HG02678 (cell line): ENCODE data around the gene MAP3K9.
"Not testable (repeated sequence)": the region's sequence is repeated elsewhere in the genome, so short reads cannot be mapped to it uniquely, and the experiment has no call there.

Source experiments
- ATAC-seq: cut with Tn5 transposase; IDR thresholded peaks from one replicate; pipeline ENCODE4 v1.9.1; 2021; ENCODE audit warnings: mild to moderate bottlenecking, moderate library complexity; ENCODE audit not compliant: unreplicated experiment

Gene MAP3K9

GRCh38 chr14:70809225-70810219 is at the start of gene MAP3K9:
TSS of gene MAP3K9 (minus strand) at chr14:70809513. CDS start at chr14:70809171, 342 bp downstream.
- peak; percentile 90 for ATAC-seq

GRCh38 chr14:70858641-70859040 is 49.3 kb upstream of the MAP3K9 start:
- ATAC-seq, result no peak

GRCh38 chr14:70857496-70857890 is 48.2 kb upstream of the MAP3K9 start:
- no peak for ATAC-seq

- ATAC-seq, result no peak
These were observed 47.7 kb upstream of the MAP3K9 start for GRCh38 chr14:70856851-70857495.

GRCh38 chr14:70855486-70855885 is 46.2 kb upstream of the MAP3K9 start:
- ATAC-seq, result no peak

GRCh38 chr14:70853658-70854057 is 44.3 kb upstream of the MAP3K9 start:
- ATAC-seq, result not testable (repeated sequence)

- no peak for ATAC-seq
These were observed 38.2 kb upstream of the MAP3K9 start for GRCh38 chr14:70847406-70848090.

- ATAC-seq, result no peak
These were observed 36.3 kb upstream of the MAP3K9 start for GRCh38 chr14:70845601-70846000.

GRCh38 chr14:70842851-70843462 is 33.6 kb upstream of the MAP3K9 start:
- ATAC-seq, result no peak

GRCh38 chr14:70838076-70838475 is 28.8 kb upstream of the MAP3K9 start:
- ATAC-seq, result no peak

GRCh38 chr14:70836946-70837345 is 27.6 kb upstream of the MAP3K9 start:
- no peak for ATAC-seq

GRCh38 chr14:70833884-70834283 is 24.6 kb upstream of the MAP3K9 start:
- ATAC-seq, result no peak

- ATAC-seq, result no peak
These were observed 23.4 kb upstream of the MAP3K9 start for GRCh38 chr14:70832561-70833305.

GRCh38 chr14:70830998-70831781 is 21.9 kb upstream of the MAP3K9 start:
- ATAC-seq, result no peak

GRCh38 chr14:70828188-70828587 is 18.9 kb upstream of the MAP3K9 start:
- no peak for ATAC-seq

GRCh38 chr14:70827752-70828151 is 18.4 kb upstream of the MAP3K9 start:
- no peak for ATAC-seq

GRCh38 chr14:70827347-70827746 is 18.0 kb upstream of the MAP3K9 start:
- ATAC-seq, result no peak

- no peak for ATAC-seq
These were observed 14.0 kb upstream of the MAP3K9 start for GRCh38 chr14:70823281-70823680.

- ATAC-seq, result no peak
These were observed 13.3 kb upstream of the MAP3K9 start for GRCh38 chr14:70822530-70823185.
